NCI-H2227 (cell line): ENCODE measurements around the gene GNAO1.

Experiments used
- DNase-seq: peaks from one replicate; lab custom pipeline; 2025; ENCODE audit not compliant: unreplicated experiment; lab: John Stamatoyannopoulos, UW

Gene GNAO1

GRCh38 chr16:56191156-56191815 lies at the start of gene GNAO1:
Gene GNAO1, plus strand, starts transcription at chr16:56191489. Its CDS starts 747 bp downstream, at chr16:56192236.
- peak; percentile 89 for DNase-seq

GRCh38 chr16:56143666-56144065 lies 47.6 kb upstream of the GNAO1 start:
- no peak for DNase-seq

GRCh38 chr16:56145369-56145768 lies 45.9 kb upstream of the GNAO1 start:
- no peak for DNase-seq

GRCh38 chr16:56151621-56152020 lies 39.7 kb upstream of the GNAO1 start:
- no peak for DNase-seq

- no peak for DNase-seq
Observed at GRCh38 chr16:56161658-56162057, 29.6 kb upstream of the GNAO1 start.

- no peak for DNase-seq
Observed at GRCh38 chr16:56163089-56163488, 28.2 kb upstream of the GNAO1 start.

- no peak for DNase-seq
Observed at GRCh38 chr16:56163938-56164337, 27.4 kb upstream of the GNAO1 start.

- no peak for DNase-seq
Observed at GRCh38 chr16:56164636-56165035, 26.7 kb upstream of the GNAO1 start.

- no peak for DNase-seq
Observed at GRCh38 chr16:56174411-56174810, 16.9 kb upstream of the GNAO1 start.

GRCh38 chr16:56181401-56181800 lies 9.9 kb upstream of the GNAO1 start:
- no peak for DNase-seq

GRCh38 chr16:56183266-56183665 lies 8.0 kb upstream of the GNAO1 start:
- DNase-seq, result peak; percentile 28

- DNase-seq, result no peak
Observed at GRCh38 chr16:56190048-56190676, 1.1 kb upstream of the GNAO1 start.

GRCh38 chr16:56190677-56191155 lies 573 bp upstream of the GNAO1 start:
- peak; percentile 88 for DNase-seq

- peak; percentile 24 for DNase-seq
Observed at GRCh38 chr16:56191835-56192634, 746 bp downstream of the GNAO1 start.

GRCh38 chr16:56192635-56192945 lies 1.3 kb downstream of the GNAO1 start:
- DNase-seq, result peak; percentile 5

GRCh38 chr16:56192986-56193945 lies 2.0 kb downstream of the GNAO1 start:
- peak; percentile 29 for DNase-seq

GRCh38 chr16:56193951-56194726 lies 2.9 kb downstream of the GNAO1 start:
- peak; percentile 93 for DNase-seq

- no peak for DNase-seq
Observed at GRCh38 chr16:56195151-56195550, 3.9 kb downstream of the GNAO1 start.

GRCh38 chr16:56196381-56196780 lies 5.1 kb downstream of the GNAO1 start:
- DNase-seq, result no peak
